Measurements from ENCODE around the gene GJB3.
"Not testable (repeated sequence)": the region's sequence is repeated elsewhere in the genome, so short reads cannot be mapped to it uniquely, and the experiment has no call there.

Gene GJB3

GRCh38 chr1:34761776-34762307, 19.2 kb upstream of the GJB3 start:
- no peaks in the 10 kb centered on the region for H3K9me3 ChIP-seq (ENCODE audit: low read length)
- H3K9ac ChIP-seq (ENCODE audit: low read length), result no peak overlapping the region
- no peak overlapping the region for H3K4me3 ChIP-seq (ENCODE audit: low read depth in 1 of 2, low read length in 2 of 2)
- no peaks in the 10 kb centered on the region for H3K4me1 ChIP-seq (ENCODE audit: insufficient read depth, low read length)
- no peaks in the 10 kb centered on the region for H3K27me3 ChIP-seq (ENCODE audit: control insufficient read depth in 1 of 2, insufficient read depth in 2 of 2, low read length in 2 of 2)
- no peak overlapping the region for H3K27ac ChIP-seq (ENCODE audit: low read depth, low read length)
- H3K36me3 ChIP-seq (ENCODE audit: insufficient read depth, low read length), result no peaks in the 10 kb centered on the region

- Histone ChIP-seq H3K27me3 (ENCODE audit: control insufficient read depth in 1 of 2, insufficient read depth in 2 of 2, low read length in 2 of 2) (no peaks in the 10 kb centered on the region), H3K9me3 (ENCODE audit: low read length) (no peaks in the 10 kb centered on the region), H3K27ac (ENCODE audit: low read depth, low read length) (no peak overlapping the region), H3K36me3 (ENCODE audit: insufficient read depth, low read length) (no peaks in the 10 kb centered on the region), H3K4me1 (ENCODE audit: insufficient read depth, low read length) (no peaks in the 10 kb centered on the region), H3K9ac (ENCODE audit: low read length) (no peak overlapping the region), H3K4me3 (ENCODE audit: low read depth in 1 of 2, low read length in 2 of 2) (no peak overlapping the region)
Observed at GRCh38 chr1:34762474-34763141, 18.4 kb upstream of the GJB3 start.

GRCh38 chr1:34763142-34763781, 17.8 kb upstream of the GJB3 start:
- no peaks in the 10 kb centered on the region for H3K9me3 ChIP-seq (ENCODE audit: low read length)
- no peaks in the 10 kb centered on the region for H3K4me1 ChIP-seq (ENCODE audit: insufficient read depth, low read length)
- H3K36me3 ChIP-seq (ENCODE audit: insufficient read depth, low read length), result no peaks in the 10 kb centered on the region
- H3K27ac ChIP-seq (ENCODE audit: low read depth, low read length), result no peak overlapping the region
- no peak overlapping the region for H3K9ac ChIP-seq (ENCODE audit: low read length)
- no peak overlapping the region for H3K4me3 ChIP-seq (ENCODE audit: low read depth in 1 of 2, low read length in 2 of 2)
- H3K27me3 ChIP-seq (ENCODE audit: control insufficient read depth in 1 of 2, insufficient read depth in 2 of 2, low read length in 2 of 2), result no peaks in the 10 kb centered on the region

- no peak overlapping the region for H3K27ac ChIP-seq (ENCODE audit: low read depth, low read length)
- H3K36me3 ChIP-seq (ENCODE audit: insufficient read depth, low read length), result no peaks in the 10 kb centered on the region
- H3K9ac ChIP-seq (ENCODE audit: low read length), result no peak overlapping the region
- no peaks in the 10 kb centered on the region for H3K4me1 ChIP-seq (ENCODE audit: insufficient read depth, low read length)
- H3K27me3 ChIP-seq (ENCODE audit: control insufficient read depth in 1 of 2, insufficient read depth in 2 of 2, low read length in 2 of 2), result no peaks in the 10 kb centered on the region
- H3K9me3 ChIP-seq (ENCODE audit: low read length), result no peaks in the 10 kb centered on the region
- H3K4me3 ChIP-seq (ENCODE audit: low read depth in 1 of 2, low read length in 2 of 2), result no peak overlapping the region
Observed at GRCh38 chr1:34768856-34769255, 12.2 kb upstream of the GJB3 start.

- H3K36me3 ChIP-seq (ENCODE audit: insufficient read depth, low read length), result no peaks in the 10 kb centered on the region
- no peak overlapping the region for H3K4me3 ChIP-seq (ENCODE audit: low read depth in 1 of 2, low read length in 2 of 2)
- no peaks in the 10 kb centered on the region for H3K27me3 ChIP-seq (ENCODE audit: control insufficient read depth in 1 of 2, insufficient read depth in 2 of 2, low read length in 2 of 2)
- H3K27ac ChIP-seq (ENCODE audit: low read depth, low read length), result no peak overlapping the region
- H3K4me1 ChIP-seq (ENCODE audit: insufficient read depth, low read length), result no peaks in the 10 kb centered on the region
- H3K9ac ChIP-seq (ENCODE audit: low read length), result no peak overlapping the region
- H3K9me3 ChIP-seq (ENCODE audit: low read length), result no peaks in the 10 kb centered on the region
Observed at GRCh38 chr1:34770891-34771504, 10.0 kb upstream of the GJB3 start.

GRCh38 chr1:34771573-34772371, 9.2 kb upstream of the GJB3 start:
- Histone ChIP-seq H3K36me3 (ENCODE audit: insufficient read depth, low read length) (no peaks in the 10 kb centered on the region), H3K9me3 (ENCODE audit: low read length) (no peaks in the 10 kb centered on the region), H3K9ac (ENCODE audit: low read length) (no peak overlapping the region), H3K27me3 (ENCODE audit: control insufficient read depth in 1 of 2, insufficient read depth in 2 of 2, low read length in 2 of 2) (peaks cover 0 to 1% of the 10 kb centered on the region in 2 donors), H3K4me3 (ENCODE audit: low read depth in 1 of 2, low read length in 2 of 2) (no peak overlapping the region), H3K27ac (ENCODE audit: low read depth, low read length) (no peak overlapping the region), H3K4me1 (ENCODE audit: insufficient read depth, low read length) (no peaks in the 10 kb centered on the region)

- not testable (repeated sequence) for H3K4me1 ChIP-seq (ENCODE audit: insufficient read depth, low read length); H3K9ac ChIP-seq (ENCODE audit: low read length); H3K4me3 ChIP-seq (ENCODE audit: low read depth in 1 of 2, low read length in 2 of 2); H3K27ac ChIP-seq (ENCODE audit: low read depth, low read length); H3K27me3 ChIP-seq (ENCODE audit: control insufficient read depth in 1 of 2, insufficient read depth in 2 of 2, low read length in 2 of 2); H3K9me3 ChIP-seq (ENCODE audit: low read length); H3K36me3 ChIP-seq (ENCODE audit: insufficient read depth, low read length)
Observed at GRCh38 chr1:34773114-34773513, 7.9 kb upstream of the GJB3 start.

GRCh38 chr1:34774957-34775356, 6.1 kb upstream of the GJB3 start:
- Histone ChIP-seq H3K36me3 (ENCODE audit: insufficient read depth, low read length) (no peaks in the 10 kb centered on the region), H3K4me3 (ENCODE audit: low read depth in 1 of 2, low read length in 2 of 2) (no peak overlapping the region), H3K27ac (ENCODE audit: low read depth, low read length) (no peak overlapping the region), H3K9ac (ENCODE audit: low read length) (no peak overlapping the region), H3K4me1 (ENCODE audit: insufficient read depth, low read length) (no peaks in the 10 kb centered on the region), H3K27me3 (ENCODE audit: control insufficient read depth in 1 of 2, insufficient read depth in 2 of 2, low read length in 2 of 2) (peaks cover under 1 to 12% of the 10 kb centered on the region in 2 donors), H3K9me3 (ENCODE audit: low read length) (no peaks in the 10 kb centered on the region)

- H3K27me3 ChIP-seq (ENCODE audit: control insufficient read depth in 1 of 2, insufficient read depth in 2 of 2, low read length in 2 of 2), result peaks cover 12 to 31% of the 10 kb centered on the region in 2 donors
- H3K4me3 ChIP-seq (ENCODE audit: low read depth in 1 of 2, low read length in 2 of 2), result no peak overlapping the region
- no peak overlapping the region for H3K9ac ChIP-seq (ENCODE audit: low read length)
- H3K36me3 ChIP-seq (ENCODE audit: insufficient read depth, low read length), result no peaks in the 10 kb centered on the region
- no peak overlapping the region for H3K27ac ChIP-seq (ENCODE audit: low read depth, low read length)
- H3K9me3 ChIP-seq (ENCODE audit: low read length), result no peaks in the 10 kb centered on the region
- no peaks in the 10 kb centered on the region for H3K4me1 ChIP-seq (ENCODE audit: insufficient read depth, low read length)
Observed at GRCh38 chr1:34776911-34777310, 4.1 kb upstream of the GJB3 start.

GRCh38 chr1:34777519-34778321, 3.3 kb upstream of the GJB3 start:
- Histone ChIP-seq H3K27me3 (ENCODE audit: control insufficient read depth in 1 of 2, insufficient read depth in 2 of 2, low read length in 2 of 2) (peaks cover 19 to 39% of the 10 kb centered on the region in 2 donors), H3K9ac (ENCODE audit: low read length) (no peak overlapping the region)

More at GRCh38 chr1:34777519-34778321, 3.3 kb upstream of the GJB3 start:
- no peaks in the 10 kb centered on the region for H3K36me3 ChIP-seq (ENCODE audit: insufficient read depth, low read length)
- H3K9me3 ChIP-seq (ENCODE audit: low read length), result no peaks in the 10 kb centered on the region
- no peaks in the 10 kb centered on the region for H3K4me1 ChIP-seq (ENCODE audit: insufficient read depth, low read length)
- H3K27ac ChIP-seq (ENCODE audit: low read depth, low read length), result no peak overlapping the region
- no peak overlapping the region for H3K4me3 ChIP-seq (ENCODE audit: low read depth in 1 of 2, low read length in 2 of 2)

Measured in muscle layer of colon (tissue), 2 donors.